Muscle layer of colon (tissue), 2 donors: ENCODE results near the gene ANKRD22.

ENCODE experiments used
- H3K27ac ChIP-seq: one replicate; pipeline ENCODE4 v1.7.0; 2013; ENCODE audit warnings: low read depth, mild to moderate bottlenecking, low read length, moderate library complexity
- H3K27me3 ChIP-seq, 2 donors: one replicate each; pipeline ENCODE4 v1.7.0; 2013; ENCODE audit warnings: low read length in 2 of 2, mild to moderate bottlenecking in 2 of 2; ENCODE audit not compliant: insufficient read depth in 2 of 2, control insufficient read depth in 1 of 2
- H3K36me3 ChIP-seq: one replicate; pipeline ENCODE4 v1.7.0; 2013; ENCODE audit warnings: mild to moderate bottlenecking, low read length; ENCODE audit not compliant: insufficient read depth
- H3K4me1 ChIP-seq: one replicate; pipeline ENCODE4 v1.7.0; 2013; ENCODE audit warnings: mild to moderate bottlenecking, low read length; ENCODE audit not compliant: insufficient read depth
- H3K4me3 ChIP-seq, 2 donors: one replicate each; pipeline ENCODE4 v1.7.0; 2013; ENCODE audit warnings: low read length in 2 of 2, low read depth in 1 of 2, mild to moderate bottlenecking in 1 of 2, moderate library complexity in 1 of 2
- H3K9ac ChIP-seq: one replicate; pipeline ENCODE4 v1.7.0; 2013; ENCODE audit warnings: low read length
- H3K9me3 ChIP-seq: one replicate; pipeline ENCODE4 v1.7.0; 2013; ENCODE audit warnings: mild to moderate bottlenecking, low read length
- donor health status: abdominal sarcoma.
- donor health status: Adenocarcinoma of cecum.

The ANKRD22 gene

GRCh38 chr10:88833156-88833555 is 18.5 kb downstream of the ANKRD22 start:
- no peaks in the 10 kb centered on the region for H3K36me3 ChIP-seq
- H3K4me3 ChIP-seq, result no peak overlapping the region
- no peak overlapping the region for H3K9ac ChIP-seq
- H3K4me1 ChIP-seq, result no peaks in the 10 kb centered on the region
- no peak overlapping the region for H3K27ac ChIP-seq
- no peaks in the 10 kb centered on the region for H3K9me3 ChIP-seq
- H3K27me3 ChIP-seq, result no peaks in the 10 kb centered on the region

- H3K27ac ChIP-seq, result no peak overlapping the region
- no peak overlapping the region for H3K4me3 ChIP-seq
- H3K4me1 ChIP-seq, result no peaks in the 10 kb centered on the region
- H3K9ac ChIP-seq, result no peak overlapping the region
- no peaks in the 10 kb centered on the region for H3K9me3 ChIP-seq
- no peaks in the 10 kb centered on the region for H3K36me3 ChIP-seq
- H3K27me3 ChIP-seq, result no peaks in the 10 kb centered on the region
These were observed 19.3 kb downstream of the ANKRD22 start for GRCh38 chr10:88832376-88832775.

- H3K9me3 ChIP-seq, result no peaks in the 10 kb centered on the region
- no peak overlapping the region for H3K27ac ChIP-seq
These were observed 19.9 kb downstream of the ANKRD22 start for GRCh38 chr10:88831709-88832108.

GRCh38 chr10:88830643-88831268 is 20.9 kb downstream of the ANKRD22 start:
- Histone ChIP-seq H3K4me3 (no peak overlapping the region), H3K36me3 (no peaks in the 10 kb centered on the region), H3K9ac (no peak overlapping the region), H3K27me3 (no peaks in the 10 kb centered on the region), H3K9me3 (no peaks in the 10 kb centered on the region), H3K4me1 (no peaks in the 10 kb centered on the region), H3K27ac (no peak overlapping the region)

More at GRCh38 chr10:88831709-88832108, 19.9 kb downstream of the ANKRD22 start:
- H3K4me3 ChIP-seq, result no peak overlapping the region
- H3K27me3 ChIP-seq, result no peaks in the 10 kb centered on the region
- H3K4me1 ChIP-seq, result no peaks in the 10 kb centered on the region
- H3K36me3 ChIP-seq, result no peaks in the 10 kb centered on the region
- no peak overlapping the region for H3K9ac ChIP-seq

GRCh38 chr10:88828310-88828709 is 23.3 kb downstream of the ANKRD22 start:
- H3K4me1 ChIP-seq, result no peaks in the 10 kb centered on the region
- no peak overlapping the region for H3K9ac ChIP-seq
- H3K4me3 ChIP-seq, result no peak overlapping the region
- no peaks in the 10 kb centered on the region for H3K9me3 ChIP-seq
- no peaks in the 10 kb centered on the region for H3K36me3 ChIP-seq
- no peaks in the 10 kb centered on the region for H3K27me3 ChIP-seq
- no peak overlapping the region for H3K27ac ChIP-seq

- Histone ChIP-seq H3K4me1 (no peaks in the 10 kb centered on the region), H3K4me3 (no peak overlapping the region), H3K27me3 (no peaks in the 10 kb centered on the region), H3K36me3 (no peaks in the 10 kb centered on the region), H3K27ac (no peak overlapping the region), H3K9me3 (no peaks in the 10 kb centered on the region), H3K9ac (no peak overlapping the region)
These were observed 24.0 kb downstream of the ANKRD22 start for GRCh38 chr10:88827671-88828070.

GRCh38 chr10:88826388-88826787 is 25.3 kb downstream of the ANKRD22 start:
- Histone ChIP-seq H3K27me3 (no peaks in the 10 kb centered on the region), H3K9me3 (no peaks in the 10 kb centered on the region), H3K4me1 (peaks cover 2% of the 10 kb centered on the region), H3K27ac (no peak overlapping the region), H3K9ac (no peak overlapping the region), H3K36me3 (no peaks in the 10 kb centered on the region), H3K4me3 (no peak overlapping the region)

GRCh38 chr10:88820748-88821401 is 30.8 kb downstream of the ANKRD22 start:
- H3K9ac ChIP-seq, result no peak overlapping the region
- H3K27ac ChIP-seq, result no peak overlapping the region
- no peaks in the 10 kb centered on the region for H3K27me3 ChIP-seq
- H3K36me3 ChIP-seq, result no peaks in the 10 kb centered on the region
- peaks cover 9% of the 10 kb centered on the region for H3K4me1 ChIP-seq
- H3K4me3 ChIP-seq, result no peak overlapping the region
- no peaks in the 10 kb centered on the region for H3K9me3 ChIP-seq

- H3K9ac ChIP-seq, result no peak overlapping the region
- H3K9me3 ChIP-seq, result no peaks in the 10 kb centered on the region
- no peak overlapping the region for H3K27ac ChIP-seq
- peaks cover 9% of the 10 kb centered on the region for H3K4me1 ChIP-seq
- no peaks in the 10 kb centered on the region for H3K27me3 ChIP-seq
- no peaks in the 10 kb centered on the region for H3K36me3 ChIP-seq
- H3K4me3 ChIP-seq, result no peak overlapping the region
These were observed 32.4 kb downstream of the ANKRD22 start for GRCh38 chr10:88819290-88819689.

- Histone ChIP-seq H3K9ac (no peak overlapping the region), H3K4me1 (no peaks in the 10 kb centered on the region), H3K27me3 (no peaks in the 10 kb centered on the region), H3K4me3 (no peak overlapping the region), H3K36me3 (no peaks in the 10 kb centered on the region), H3K27ac (no peak overlapping the region), H3K9me3 (no peaks in the 10 kb centered on the region)
These were observed 38.4 kb downstream of the ANKRD22 start for GRCh38 chr10:88813200-88813599.

- no peak overlapping the region for H3K27ac ChIP-seq
- H3K36me3 ChIP-seq, result no peaks in the 10 kb centered on the region
- H3K4me1 ChIP-seq, result no peaks in the 10 kb centered on the region
- no peaks in the 10 kb centered on the region for H3K9me3 ChIP-seq
- H3K27me3 ChIP-seq, result no peaks in the 10 kb centered on the region
- H3K9ac ChIP-seq, result no peak overlapping the region
- no peak overlapping the region for H3K4me3 ChIP-seq
These were observed 41.3 kb downstream of the ANKRD22 start for GRCh38 chr10:88810196-88810961.
